Activated CD4-positive, alpha-beta T cell treated with anti-CD3 and anti-CD28 coated beads, Interleukin-2, amount 50 U/mL, for 24 hours (primary cell): ENCODE measurements around the gene PRKAA1.
"Not testable (repeated sequence)": the region's sequence is repeated elsewhere in the genome, so short reads cannot be mapped to it uniquely, and the experiment has no call there.

Source experiments
- DNase-seq, 2 donors: peaks; one replicate each; pipeline ENCODE4 v3.0.0-alpha.2; 2020; ENCODE audit warnings: low read depth in 1 of 2, low spot score in 1 of 2

PRKAA1 gene

DNA sequence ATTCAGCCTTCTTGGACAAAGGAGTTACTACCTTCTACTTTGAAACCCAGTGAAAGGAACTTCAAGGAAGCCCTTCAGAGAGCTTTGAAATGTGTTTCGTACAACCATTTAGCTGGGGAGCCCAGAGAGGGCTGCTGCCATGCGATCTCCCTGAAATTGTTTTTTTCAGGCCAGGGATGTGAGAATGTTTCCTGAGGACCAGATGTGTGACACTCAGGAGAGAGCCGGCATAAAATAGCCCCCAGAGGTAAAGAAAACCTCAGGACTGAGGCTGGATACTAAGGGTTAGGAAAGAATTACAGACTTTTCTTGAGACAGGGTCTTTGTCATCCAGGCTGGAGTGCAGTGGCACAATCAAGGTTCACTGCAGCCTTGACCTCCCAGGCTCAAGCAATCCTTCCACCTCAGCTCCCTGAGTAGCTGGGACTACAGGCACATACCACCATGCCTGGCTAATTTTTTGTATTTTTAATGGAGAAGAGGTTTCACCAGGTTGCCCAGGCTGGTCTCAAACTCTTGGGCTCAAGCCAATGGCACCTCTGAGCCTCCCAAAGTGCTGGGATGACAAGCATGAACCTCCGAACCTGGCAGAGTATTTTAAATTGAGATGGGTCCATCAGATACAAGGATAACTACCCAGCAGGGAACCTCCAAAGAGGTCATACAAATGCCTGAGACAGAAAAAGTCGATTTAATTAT lies 28.5 kb upstream of the PRKAA1 start:
- DNase-seq: no peak

DNA sequence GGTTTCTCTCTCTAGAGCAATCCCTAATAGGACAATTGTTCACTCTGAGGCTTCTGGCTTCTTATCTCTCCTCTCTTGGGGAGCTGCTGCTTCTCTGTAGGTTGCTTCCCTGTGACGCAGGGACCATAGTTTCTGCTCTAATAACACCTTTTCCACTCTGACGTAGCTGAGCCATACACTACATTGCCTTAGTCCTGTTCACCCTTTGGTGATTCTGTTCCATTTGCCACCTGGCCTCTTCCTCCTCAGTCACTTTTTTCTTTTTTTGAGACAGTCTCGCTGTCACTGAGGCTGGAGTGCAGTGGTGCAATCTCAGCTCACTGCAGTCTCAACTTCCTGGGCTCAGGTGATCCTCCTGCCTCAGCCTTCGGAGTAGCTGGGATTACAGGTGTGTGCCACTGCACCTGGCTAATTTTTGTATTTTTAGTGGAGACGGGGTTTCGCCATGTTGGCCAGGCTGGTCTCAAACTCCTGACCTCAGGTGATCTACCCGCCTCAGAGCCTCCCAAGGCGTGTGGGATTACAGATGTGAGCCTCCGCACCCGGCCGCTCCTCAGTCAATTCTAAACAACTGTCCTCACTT lies 27.4 kb upstream of the PRKAA1 start:
- not testable (repeated sequence) for DNase-seq

DNA sequence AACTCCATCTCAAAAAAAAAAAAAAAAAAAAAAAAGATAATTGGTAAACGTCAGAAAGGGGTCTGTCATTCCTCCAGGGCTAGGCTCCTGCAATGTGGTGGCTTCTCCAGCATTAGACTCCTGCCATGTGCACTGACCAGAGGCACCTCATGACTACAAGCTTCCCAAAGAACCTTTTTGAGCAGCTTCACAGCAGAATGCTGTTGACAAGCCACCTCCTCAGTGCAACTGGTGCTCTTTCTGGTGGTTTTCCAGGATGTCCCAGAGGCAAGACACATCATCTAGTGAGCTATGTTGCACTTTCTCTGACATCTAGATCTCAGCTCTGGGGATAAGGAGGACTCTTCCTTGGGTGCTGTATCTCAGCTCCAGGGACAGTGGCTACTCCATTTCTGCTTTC lies 25.3 kb upstream of the PRKAA1 start:
- no peak for DNase-seq

DNA sequence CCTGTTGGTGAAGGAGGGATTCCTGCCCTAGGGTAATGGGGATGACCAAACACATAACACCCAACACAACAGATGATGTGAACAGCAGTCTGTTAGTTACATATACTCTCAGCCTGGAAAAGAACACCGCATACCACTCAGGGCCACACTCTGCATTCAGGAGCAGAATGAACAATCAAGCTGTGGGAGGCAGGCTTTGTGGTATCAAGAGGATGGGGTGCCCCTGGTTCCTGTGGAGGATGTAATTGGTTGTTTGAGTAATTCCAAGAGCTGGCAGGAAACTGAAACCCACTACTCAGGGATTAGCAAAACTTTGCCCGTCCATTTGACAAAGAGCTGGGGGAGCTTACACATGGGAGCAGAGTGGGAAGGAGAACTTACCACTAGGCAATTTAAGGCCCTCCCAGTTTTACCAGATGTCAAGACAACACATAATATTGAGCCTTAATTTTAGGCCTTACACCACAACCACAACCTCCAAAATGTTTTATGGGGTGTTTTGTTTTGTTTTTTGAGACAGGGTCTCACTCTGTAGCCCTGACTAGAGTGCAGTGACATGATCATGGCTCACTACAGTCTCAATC lies 15.6 kb upstream of the PRKAA1 start:
- no peak for DNase-seq

DNA sequence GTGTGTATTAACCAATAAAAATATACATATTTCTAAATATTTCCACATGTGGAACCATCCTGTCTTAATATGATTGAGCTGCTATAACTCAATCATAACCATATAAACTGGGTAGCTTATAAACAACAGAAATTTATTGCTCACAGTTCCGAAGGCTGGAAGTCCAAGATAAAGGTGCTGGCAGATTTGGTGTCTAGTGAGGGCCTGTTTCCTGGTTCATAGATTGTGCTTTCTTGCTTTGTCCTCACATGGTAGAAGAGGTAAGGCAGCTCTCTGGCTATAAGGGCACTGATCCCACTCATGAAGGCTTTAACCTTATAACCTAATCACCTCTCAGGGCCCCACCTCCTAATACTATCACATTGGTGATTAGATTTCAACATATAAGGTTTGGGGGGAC lies 14.0 kb upstream of the PRKAA1 start:
- DNase-seq: no peak

DNA sequence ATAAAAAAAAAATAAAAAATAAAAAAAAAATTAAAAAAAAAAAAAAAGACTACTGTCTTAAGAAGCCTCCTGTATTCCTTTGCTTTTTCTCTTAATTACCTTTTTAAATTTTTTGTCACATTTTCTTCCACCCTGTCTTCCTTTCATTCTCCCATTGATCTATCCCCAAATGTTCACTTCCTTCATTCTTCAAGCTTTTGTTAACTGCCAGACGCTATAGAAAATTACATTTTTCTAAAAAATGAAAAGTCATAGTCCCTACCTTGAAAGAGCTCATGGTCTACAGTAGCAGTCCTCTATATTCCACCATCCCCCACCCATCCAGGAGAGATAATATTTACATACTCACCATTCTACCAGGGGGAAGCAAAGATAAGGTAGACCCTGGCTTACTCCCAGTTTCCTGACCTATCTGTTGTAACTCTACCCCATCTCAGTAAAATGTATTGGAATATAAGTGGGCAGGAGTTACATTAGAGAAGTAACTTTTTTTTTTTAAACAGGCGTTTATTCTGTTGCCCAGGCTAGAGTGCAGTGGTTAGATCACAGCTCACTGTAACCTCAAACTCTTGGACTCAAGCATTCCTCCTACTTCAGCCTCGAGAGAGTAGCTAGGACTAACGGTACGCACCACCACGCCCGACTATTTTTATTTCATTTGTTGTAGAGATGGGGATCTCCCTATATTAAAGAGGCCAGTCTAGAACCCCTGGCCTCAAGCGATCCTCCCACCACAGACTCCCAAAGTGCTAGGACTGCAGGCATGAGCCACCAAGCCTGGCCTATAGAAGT lies 3.8 kb upstream of the PRKAA1 start:
- DNase-seq: no peak

DNA sequence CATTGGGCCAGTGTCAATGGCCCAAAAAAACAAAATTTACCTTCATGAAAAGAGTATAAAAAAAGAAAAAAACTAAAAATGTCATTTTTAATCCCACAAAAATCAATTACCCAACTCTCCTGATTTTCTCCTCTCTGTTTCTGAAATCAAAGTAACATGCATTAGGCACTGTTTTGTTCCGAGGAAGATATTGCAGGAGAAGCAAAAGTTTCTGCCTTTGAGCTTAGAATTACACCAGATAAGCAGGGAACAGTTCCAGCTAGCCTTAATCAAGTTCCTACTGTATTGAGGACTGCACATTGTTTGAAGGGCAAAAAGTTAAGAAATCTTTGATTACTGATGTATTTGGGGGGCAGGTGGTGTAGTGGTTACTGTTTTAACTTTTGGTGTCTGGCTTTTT lies 1.1 kb upstream of the PRKAA1 start:
- no peak for DNase-seq

DNA sequence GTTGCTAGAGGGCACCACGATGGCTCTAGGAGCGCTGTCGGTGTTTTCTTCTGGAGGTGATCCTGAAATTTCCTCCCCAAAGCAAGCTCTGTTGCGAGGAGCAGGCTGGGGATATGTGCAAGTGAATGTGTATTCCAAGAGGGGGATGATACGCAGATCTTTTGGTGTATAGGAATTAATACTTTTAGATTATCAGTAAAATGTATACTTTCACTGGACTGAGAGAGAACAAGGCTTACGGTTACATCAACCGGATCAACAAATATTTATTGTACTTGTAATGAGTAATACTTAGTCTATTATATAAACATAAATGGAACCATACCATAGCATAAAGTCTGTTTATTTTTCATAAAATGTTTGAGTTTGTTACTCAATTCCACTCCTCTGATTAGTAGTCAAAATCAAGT lies 632 bp upstream of the PRKAA1 start:
- no peak for DNase-seq

DNA sequence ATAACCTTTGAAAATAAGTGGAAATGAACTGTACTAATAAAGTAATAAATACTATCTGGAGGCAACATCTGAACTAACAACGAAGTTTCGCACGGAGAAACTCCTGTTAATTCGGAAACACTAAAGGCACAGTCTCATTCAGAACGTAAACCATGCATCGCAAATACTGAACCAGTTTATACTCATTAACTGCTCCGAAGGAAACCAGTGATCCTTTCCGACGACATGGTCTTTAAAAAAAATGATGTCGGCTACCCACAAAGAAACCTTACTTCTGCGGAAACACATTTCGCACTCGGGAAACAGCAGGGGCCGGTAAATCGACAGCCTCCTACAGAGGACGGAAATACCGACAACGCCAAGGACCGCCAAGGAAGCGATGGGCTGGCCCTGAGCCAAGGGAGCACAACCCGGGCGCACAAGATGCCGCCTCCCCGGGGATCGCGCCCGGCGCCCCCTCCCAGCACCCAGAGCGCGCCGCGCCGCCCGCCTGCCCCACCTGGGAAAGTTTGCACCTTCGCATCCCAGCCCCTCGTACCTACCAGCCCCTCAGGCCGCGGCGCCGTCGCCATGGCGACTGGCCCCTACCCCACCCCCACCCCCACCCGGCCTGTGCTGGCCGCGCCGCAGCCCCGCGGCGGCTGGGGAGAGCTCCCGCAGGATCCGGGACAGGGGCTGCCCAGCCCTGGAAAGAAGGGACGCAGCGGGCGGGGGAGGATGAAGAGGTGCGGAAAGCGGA lies 732 bp downstream of the PRKAA1 start:
- peak; percentile 43 to 56 for DNase-seq

DNA sequence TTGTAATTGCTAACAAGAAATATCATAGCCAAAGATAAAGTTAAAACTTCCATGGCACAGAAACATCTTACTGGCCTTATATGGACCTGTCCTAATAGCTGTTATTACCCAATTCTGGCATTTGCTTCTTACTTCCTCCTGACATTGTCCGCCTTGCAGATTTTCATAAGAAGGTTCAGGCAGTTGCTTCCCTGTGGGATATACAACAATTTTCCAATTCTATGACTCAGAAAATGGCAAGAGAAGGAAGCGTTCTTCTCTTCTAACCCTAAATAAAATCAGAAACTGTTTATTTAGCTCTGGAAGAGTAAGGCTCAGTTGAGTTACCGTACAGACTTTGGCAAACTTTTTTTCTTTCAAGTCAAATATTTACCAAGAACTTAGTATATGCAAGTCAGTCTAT lies 1.7 kb downstream of the PRKAA1 start:
- no peak for DNase-seq

DNA sequence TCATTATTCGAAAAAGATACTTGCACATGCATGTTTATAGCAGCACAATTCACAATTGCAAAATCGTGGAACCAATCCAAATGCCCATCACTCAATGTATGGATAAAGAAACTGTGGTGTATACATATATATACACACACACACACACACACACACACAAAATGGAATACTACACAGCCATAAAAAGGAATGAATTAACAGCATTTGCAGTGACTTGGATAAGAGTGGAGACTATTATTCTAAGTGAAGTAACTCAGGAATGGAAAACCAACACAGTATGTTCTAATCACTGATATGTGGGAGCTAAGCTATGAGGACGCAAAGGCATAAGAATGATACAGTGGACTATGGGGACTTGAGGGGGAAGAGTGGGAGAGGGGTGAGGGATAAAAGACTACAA lies 3.3 kb downstream of the PRKAA1 start:
- not testable (repeated sequence) for DNase-seq

DNA sequence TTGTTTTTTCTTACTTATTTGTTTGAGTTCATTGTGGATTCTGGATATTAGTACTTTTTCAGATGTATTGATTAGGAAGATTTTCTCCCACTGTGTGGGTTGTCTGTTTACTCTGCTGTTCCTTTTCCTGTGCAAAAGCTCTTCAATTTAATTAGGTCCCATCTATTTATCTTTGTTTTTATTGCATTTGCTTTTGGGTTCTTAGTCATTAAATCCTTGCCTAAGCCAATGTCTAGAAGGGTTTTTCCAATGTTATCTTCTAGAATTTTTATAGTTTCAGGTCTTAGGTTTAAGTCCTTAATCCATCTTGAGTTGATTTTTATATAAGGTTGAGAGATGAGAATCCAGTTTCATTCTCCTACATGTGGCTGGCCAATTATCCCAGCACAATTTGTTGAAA lies 3.8 kb downstream of the PRKAA1 start:
- DNase-seq: not testable (repeated sequence)

DNA sequence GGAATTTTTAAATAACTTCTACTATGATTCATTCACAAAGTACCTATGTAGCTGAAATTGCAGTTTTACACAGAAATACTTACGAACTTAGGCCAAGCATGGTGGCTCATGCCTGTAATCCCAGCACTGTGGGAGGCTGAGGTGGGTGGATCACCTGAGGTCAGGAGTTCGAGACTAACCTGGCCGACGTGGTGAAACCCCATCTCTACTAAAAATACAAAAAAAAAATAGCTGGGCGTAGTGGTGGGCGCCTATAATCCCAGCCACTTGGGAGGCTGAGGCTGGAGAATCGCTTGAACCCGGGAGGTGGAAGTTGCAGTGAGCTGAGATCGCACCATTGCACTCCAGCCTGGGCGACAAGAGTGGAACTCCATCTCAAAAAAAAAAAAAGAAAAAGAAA lies 5.5 kb downstream of the PRKAA1 start:
- DNase-seq: not testable (repeated sequence)

DNA sequence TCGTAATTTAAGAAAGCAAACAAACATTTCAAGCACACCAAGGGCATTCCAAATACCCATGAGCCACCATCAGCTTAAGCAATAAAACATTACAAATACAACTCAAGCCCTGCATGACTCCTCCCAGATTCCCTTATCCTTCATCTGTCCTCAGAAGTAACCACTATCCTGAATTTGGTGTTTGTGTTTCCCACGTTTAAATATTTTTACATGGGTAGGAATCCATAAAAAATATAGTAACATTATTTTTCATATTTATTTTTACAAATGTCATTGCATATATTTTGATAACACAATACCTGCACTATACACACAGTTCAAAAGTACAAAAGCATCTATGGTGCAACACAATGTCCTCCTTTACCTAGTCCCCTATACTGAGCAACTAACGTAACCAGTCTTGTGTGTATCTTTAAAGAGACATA lies 6.4 kb downstream of the PRKAA1 start:
- no peak for DNase-seq

DNA sequence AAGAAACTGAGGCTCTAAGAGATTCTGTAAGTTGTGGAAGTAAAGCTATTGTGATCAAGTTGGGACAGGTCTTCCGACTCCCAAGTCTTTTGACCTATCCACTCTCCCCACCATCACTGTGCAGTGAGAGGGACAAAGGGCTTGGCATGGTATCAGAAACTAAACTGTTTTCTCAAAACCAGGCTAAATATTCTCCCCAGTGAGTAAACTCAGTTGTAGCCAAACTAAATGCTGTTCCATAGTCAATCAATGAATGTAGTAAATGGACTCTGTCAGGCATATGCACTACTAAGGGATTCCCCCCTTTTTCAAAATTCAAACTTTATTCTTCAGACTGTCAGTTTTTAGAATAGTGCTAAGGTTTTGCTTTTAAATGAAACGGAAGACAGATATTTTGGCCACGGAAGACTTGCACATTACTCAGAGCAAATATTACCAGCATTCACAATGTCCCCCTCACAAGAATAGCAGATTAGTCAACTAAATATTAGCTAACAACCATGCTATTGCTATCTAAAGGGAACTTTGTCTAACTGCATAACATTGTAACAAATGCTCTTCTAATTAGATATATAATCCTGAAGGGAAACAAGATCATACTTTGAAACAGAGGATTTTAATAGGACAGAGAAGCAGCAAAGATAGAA lies 7.1 kb downstream of the PRKAA1 start:
- DNase-seq: no peak

DNA sequence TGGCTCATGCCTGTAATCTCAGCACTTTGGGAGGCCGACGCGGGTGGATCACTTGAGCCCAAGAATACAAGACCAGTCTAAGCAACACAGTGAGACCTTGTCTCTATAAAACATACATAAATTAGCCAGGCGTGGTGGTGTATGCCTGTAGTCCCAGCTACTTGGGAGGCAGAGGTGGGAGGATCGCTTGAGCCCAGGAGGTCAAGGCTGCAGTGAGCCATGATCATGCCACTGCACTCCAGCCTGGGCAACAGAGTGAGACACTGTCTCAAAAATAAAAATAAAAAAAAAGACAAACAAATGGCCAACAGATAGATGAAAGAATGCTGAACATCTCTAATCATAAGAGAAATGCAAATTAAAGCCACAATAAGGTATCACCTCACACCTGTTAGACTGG lies 9.2 kb downstream of the PRKAA1 start:
- DNase-seq: not testable (repeated sequence)

DNA sequence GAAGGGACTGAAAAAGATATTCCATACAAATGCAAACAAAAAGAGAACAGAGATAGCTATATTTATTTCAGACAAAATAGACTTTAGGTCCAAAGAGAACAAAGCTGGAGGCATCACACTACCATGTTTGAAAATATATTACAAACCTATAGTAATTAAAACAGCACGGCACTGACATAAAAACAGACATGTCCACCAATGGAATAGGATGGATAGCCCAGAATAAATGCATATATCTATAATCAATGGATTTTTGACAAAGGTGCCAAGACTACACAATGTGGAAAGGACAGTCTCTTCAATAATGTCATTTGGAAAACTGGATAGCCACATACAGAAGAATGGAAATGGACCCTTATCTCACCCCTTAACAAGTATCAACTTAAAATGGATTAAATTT lies 10.2 kb downstream of the PRKAA1 start:
- no peak for DNase-seq

DNA sequence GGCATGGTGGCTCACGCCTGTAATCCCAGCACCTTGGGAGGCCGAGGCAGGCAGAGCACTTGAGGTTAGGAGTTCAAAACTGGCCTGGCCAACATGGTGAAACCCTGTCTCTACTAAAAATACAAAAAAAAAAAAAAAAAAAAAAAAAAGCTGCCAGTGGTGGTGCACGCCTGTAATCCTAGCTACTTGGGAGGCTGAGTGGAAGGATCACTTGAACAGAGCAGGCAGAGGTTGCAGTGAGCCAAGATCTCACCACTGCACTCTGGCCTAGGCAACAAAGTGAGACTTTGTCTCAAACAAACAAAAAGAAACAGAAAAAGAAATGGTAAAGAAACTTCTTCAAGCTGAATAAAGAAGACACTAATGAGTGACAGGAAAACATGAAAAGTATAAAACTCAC lies 11.5 kb downstream of the PRKAA1 start:
- DNase-seq: not testable (repeated sequence)

DNA sequence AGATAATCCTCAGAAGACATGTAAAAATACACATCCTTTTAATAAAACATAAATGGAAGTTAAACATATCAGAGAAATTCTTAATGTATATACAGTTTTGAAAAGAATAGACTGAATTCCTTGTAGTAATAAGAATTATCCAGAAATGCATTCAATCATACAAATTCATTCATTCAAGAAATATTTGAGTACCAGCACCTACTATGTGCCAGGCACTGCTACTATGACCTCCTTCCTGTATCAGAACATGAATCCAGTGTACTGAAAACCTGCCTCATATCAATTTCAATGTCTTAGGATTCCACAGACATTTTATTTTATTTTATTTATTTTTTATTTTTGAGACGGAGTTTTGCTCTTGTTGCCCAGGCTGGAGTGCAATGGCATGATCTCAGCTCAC lies 13.3 kb downstream of the PRKAA1 start:
- no peak for DNase-seq

DNA sequence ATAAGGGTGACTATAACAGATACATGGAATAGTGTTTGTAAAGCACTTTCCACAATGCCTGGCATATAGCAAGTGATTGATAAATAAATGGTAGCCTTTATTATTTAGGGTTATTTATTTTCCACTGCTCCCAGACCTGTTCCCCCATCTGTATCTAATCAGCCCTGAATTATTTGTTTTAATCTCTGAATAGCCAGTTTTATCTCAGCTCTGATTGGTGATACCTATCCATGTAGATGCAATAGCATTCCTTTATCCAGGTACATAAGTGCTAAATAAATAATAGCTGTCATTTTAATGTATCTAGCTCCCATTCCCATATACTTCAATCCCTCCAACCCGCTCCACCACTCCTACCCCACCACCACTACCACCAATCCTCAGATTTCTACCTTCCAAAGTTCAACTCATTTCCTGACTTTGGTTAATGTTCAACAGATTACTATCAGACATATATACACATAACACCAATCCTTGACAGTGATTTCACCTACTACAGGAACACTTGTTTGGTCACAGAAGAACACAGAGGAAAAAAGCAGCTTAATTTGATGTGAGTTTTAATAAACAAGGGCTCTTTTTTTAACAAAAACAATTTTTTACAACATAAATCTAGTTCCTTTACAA lies 14.0 kb downstream of the PRKAA1 start:
- DNase-seq: no peak
